Left ventricle myocardium inferior (tissue), 1 donor: ENCODE results near the gene EAF1. TPM values are rescaled to one million over a fixed set of nuclear protein-coding genes. Genes with fewer than 3 reads are reported as not detected.

Experiments used
- DNase-seq: peaks from one replicate; pipeline ENCODE4 v3.0.0-alpha.2; 2020
- H3K27ac ChIP-seq: fragments of 200-600 bp; replicated peaks from 2 replicates; pipeline ENCODE4 v1.8.0; 2021
- H3K27me3 ChIP-seq: fragments of 200-600 bp; 2 replicates; pipeline ENCODE4 v1.8.0; 2021; ENCODE audit warnings: low read depth
- H3K36me3 ChIP-seq: fragments of 200-600 bp; 2 replicates; pipeline ENCODE4 v1.8.0; 2021
- H3K4me1 ChIP-seq: fragments of 200-600 bp; 2 replicates; pipeline ENCODE4 v1.8.0; 2021
- H3K4me3 ChIP-seq: fragments of 200-600 bp; 2 replicates; pipeline ENCODE4 v1.8.0; 2021; ENCODE audit warnings: mild to moderate bottlenecking, moderate library complexity
- H3K9me3 ChIP-seq: fragments of 200-600 bp; replicated peaks from 2 replicates; pipeline ENCODE4 v1.8.0; 2021
- CTCF ChIP-seq: fragments of 200-600 bp; IDR thresholded peaks from 2 replicates; pipeline ENCODE4 v1.8.0; 2021; ENCODE audit warnings: antibody characterized with exemption, mild to moderate bottlenecking, borderline replicate concordance
- intact Hi-C: fragments of 100-400 bp; cut with micrococcal nuclease; formaldehyde crosslinking; loops from one replicate; pipeline ENCODE4 v1.11.0; 2022
- total RNA-seq: library from RNA; stranded (reverse); fragmentation: NEBNext Ultra II Directional; extraction: Animal tissue kit (Norgen Biotek cat#: 25700); gene quantifications from one replicate; pipeline ENCODE4 v1.2.1, GENCODE V29; 2021
- donor health status: DM: no; HTN: yes; CAD: no; lungs with severe emphysema.

The EAF1 gene
- total RNA-seq, 1 donor from 2014 or later = 7.6 TPM

DNA sequence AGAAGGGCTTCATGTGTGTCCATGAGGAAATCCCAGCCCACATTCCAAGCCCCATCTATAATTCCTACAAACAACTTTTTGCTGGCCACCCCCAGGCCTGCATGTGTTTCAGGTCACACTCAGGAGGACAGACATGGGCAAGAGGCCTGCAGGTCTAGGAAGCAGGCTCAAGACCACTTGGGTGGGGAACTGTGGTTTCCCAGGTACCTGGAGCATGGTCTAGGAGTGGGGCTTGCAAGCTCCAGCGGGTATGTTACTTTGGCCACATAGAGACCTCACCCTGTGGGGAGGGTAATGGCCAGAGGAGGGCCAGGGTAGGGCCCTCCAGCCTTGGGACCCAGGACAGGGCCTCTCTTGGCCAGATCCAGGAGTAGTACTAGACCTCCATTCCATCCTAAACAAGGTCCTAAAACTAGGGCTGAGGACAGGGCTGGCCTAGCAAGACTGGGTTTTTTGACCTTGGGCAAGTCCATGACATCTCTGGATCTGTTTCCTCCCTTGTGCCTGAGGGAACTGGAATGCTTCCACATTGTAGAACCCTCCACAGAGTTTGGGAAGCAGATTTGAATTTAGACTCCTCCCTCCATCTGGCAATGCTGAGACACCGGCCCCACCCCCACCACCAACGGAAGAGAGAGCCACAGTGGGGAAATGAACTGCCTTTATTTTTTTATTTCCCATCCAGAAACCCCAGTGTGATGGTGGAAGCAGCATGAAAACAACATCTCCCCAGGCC lies 22.3 kb downstream of the EAF1 start:
- H3K36me3 ChIP-seq = no peaks in the 10 kb centered on the region
- intact Hi-C loops = no loop called here
- H3K4me1 ChIP-seq = no peaks in the 10 kb centered on the region
- no peaks in the 10 kb centered on the region for H3K9me3 ChIP-seq
- TF ChIP-seq CTCF = no peak
- H3K27ac ChIP-seq = no peak overlapping the region
- DNase-seq = no peak
- H3K27me3 ChIP-seq = no peaks in the 10 kb centered on the region
- no peak overlapping the region for H3K4me3 ChIP-seq

DNA sequence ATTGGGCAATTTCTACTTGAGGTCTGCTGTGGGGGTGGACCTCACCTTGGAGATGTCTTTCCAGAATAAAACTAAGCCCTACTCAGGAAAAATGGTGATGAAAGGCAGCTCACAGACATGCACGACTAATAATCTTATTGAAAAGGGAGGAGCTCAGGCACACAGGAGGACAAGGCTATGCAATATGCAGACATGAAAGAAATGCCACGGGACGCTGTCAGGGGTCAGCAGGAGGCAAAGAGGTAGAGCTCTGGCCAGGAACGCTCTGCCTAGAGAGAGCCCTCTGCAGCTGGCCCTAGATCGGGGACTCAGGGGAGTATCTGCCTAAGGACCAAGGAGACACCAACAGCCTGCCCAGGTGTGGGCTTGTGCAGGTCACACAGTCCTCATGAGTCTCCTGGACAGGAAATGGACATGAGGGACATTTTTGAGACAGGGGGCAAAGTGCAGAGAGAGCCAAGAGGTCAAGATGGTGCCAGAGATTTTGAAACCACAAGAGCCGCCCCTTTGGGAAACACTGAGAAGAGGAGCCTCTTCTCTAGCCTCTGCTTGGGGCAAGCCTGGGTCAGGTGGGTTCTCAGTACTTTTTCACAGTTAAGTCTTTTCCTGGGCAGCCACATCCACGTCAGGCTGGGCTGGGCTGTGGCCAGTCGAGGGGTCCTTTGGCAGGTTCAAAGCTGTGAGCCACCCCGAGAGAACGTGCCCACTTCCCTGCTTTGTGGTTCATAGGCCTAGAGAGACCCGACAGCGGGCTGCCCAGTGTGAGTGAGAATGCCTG lies 23.2 kb downstream of the EAF1 start:
- intact Hi-C loops = no loop called here
- no peaks in the 10 kb centered on the region for H3K36me3 ChIP-seq
- TF ChIP-seq CTCF = no peak

DNA sequence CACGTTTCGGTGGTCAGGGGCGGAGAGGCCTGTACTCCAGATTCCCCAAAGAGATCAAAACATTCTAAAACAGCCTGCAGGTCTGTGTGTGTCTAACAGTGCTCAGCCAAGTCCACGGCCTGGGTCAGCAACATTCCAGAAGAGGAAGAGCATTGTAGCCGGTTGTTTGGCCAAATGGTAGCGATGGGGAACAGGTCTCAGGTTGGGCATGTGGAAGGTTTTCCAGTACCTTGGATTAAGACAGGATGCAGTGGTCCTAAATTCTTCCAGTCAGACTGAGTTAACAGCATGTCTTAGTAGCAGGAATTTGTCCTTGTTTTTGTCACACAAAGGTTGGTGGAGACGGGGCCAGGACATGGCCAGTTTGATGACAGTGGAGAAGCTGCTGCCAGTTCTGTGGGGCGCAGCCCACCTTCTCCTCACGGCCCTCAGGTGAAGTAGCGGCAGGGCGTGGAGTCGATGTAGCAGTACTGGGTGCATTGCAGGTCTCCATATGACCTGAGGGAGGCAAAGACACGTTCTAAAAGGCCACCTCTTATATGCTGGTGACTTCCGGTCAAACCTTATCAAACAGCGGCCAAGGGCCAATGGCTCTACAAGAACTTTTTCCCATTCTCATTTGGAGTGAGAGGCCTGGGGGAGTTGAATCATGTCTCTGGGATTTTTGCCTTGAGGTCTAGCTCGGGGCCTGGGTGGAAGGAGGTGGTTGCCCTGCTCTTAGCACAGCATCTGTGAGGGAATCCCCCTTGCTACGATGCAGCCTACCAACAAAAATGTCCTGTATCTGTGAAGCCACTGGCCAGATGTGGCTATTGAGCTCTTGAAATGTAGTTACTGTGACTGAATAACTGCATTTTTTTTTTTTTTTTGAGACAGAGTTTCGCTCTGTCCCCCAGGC lies 24.1 kb downstream of the EAF1 start:
- DNase-seq = no peak
- H3K36me3 ChIP-seq = no peaks in the 10 kb centered on the region
- H3K27me3 ChIP-seq = no peaks in the 10 kb centered on the region
- H3K4me3 ChIP-seq = no peak overlapping the region
- intact Hi-C loops = no loop called here
- no peak overlapping the region for H3K27ac ChIP-seq
- H3K4me1 ChIP-seq = no peaks in the 10 kb centered on the region
- no peaks in the 10 kb centered on the region for H3K9me3 ChIP-seq
- TF ChIP-seq CTCF = no peak

More for the DNA sequence above, 23.2 kb downstream of the EAF1 start:
- H3K27ac ChIP-seq = no peak overlapping the region
- no peaks in the 10 kb centered on the region for H3K9me3 ChIP-seq
- no peak for DNase-seq
- H3K4me1 ChIP-seq = no peaks in the 10 kb centered on the region
- no peaks in the 10 kb centered on the region for H3K27me3 ChIP-seq
- no peak overlapping the region for H3K4me3 ChIP-seq

- Histone ChIP-seq H3K4me1 (no peaks in the 10 kb centered on the region), H3K9me3 (no peaks in the 10 kb centered on the region), H3K36me3 (no peaks in the 10 kb centered on the region), H3K4me3 (no peak overlapping the region), H3K27ac (no peak overlapping the region), H3K27me3 (no peaks in the 10 kb centered on the region)
- no peak for DNase-seq
- intact Hi-C loops = no loop called here
- no peak for TF ChIP-seq CTCF
Measured at GRCh38 chr3:15452156-15452555, 24.8 kb downstream of the EAF1 start.

DNA sequence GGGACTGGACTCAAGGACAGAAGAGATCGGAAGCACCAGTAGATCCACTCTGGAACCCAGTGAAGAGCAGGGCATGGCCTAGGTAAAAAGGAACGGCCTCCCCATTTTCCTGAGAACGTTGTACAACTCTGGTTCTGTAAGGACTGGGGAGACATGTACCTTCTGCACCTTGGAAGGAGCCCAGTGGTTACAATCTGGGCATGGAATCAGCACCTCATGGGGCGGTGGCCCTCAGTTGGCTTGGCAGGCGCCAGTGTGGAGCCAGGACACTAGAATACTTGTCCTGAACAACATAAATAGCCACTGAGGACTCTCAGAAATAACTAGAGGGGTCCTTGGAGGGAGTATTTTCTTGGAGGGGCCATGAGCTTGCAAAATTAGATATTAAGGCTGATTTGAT lies 25.6 kb downstream of the EAF1 start:
- Histone ChIP-seq H3K36me3 (no peaks in the 10 kb centered on the region), H3K27ac (no peak overlapping the region), H3K27me3 (no peaks in the 10 kb centered on the region), H3K4me1 (no peaks in the 10 kb centered on the region), H3K9me3 (no peaks in the 10 kb centered on the region), H3K4me3 (no peak overlapping the region)
- intact Hi-C loops = no loop called here
- no peak for DNase-seq
- no peak for TF ChIP-seq CTCF
